VCaP (cell line): ENCODE results near the gene DYNC1I2.

Experiments
- H3K27ac ChIP-seq: fragments of 450-650 bp; 2 replicates; pipeline ENCODE4 v1.5.1; 2017
- CTCF ChIP-seq: fragments of 450-650 bp; conservative IDR thresholded peaks from 2 replicates; pipeline ENCODE4 v1.5.1; 2017; ENCODE audit warnings: mild to moderate bottlenecking, moderate library complexity

The DYNC1I2 gene

GRCh38 chr2:171702781-171703556 is 15.7 kb downstream of the DYNC1I2 start:
- no peak for TF ChIP-seq CTCF
- H3K27ac ChIP-seq = peak overlapping the region; percentile 35; the same call in 1 of the 2 replicates

- TF ChIP-seq CTCF = peak; percentile 65
- peak overlapping the region; percentile 35 for H3K27ac ChIP-seq
Observed at GRCh38 chr2:171703574-171704347, 16.5 kb downstream of the DYNC1I2 start.

GRCh38 chr2:171706152-171706803 is 19.0 kb downstream of the DYNC1I2 start:
- H3K27ac ChIP-seq = peak overlapping the region; percentile 56; the same call in 1 of the 2 replicates
- TF ChIP-seq CTCF = peak; percentile 73

- TF ChIP-seq CTCF = no peak
- peak overlapping the region; percentile 56 for H3K27ac ChIP-seq
Observed at GRCh38 chr2:171707752-171708151, 20.5 kb downstream of the DYNC1I2 start.

- no peak for TF ChIP-seq CTCF
- H3K27ac ChIP-seq = peak overlapping the region; percentile 56
Observed at GRCh38 chr2:171709011-171709685, 21.9 kb downstream of the DYNC1I2 start.

- no peak for TF ChIP-seq CTCF
- no peak overlapping the region for H3K27ac ChIP-seq
Observed at GRCh38 chr2:171711351-171711750, 24.1 kb downstream of the DYNC1I2 start.

- no peak for TF ChIP-seq CTCF
- H3K27ac ChIP-seq = no peak overlapping the region
Observed at GRCh38 chr2:171712051-171712450, 24.8 kb downstream of the DYNC1I2 start.
